Adrenal gland (tissue), 12 donors: ENCODE results near the gene SOCS3. TPM values are rescaled to one million over a fixed set of nuclear protein-coding genes. Genes with fewer than 3 reads are reported as not detected.

ENCODE experiments used
- DNase-seq, 7 donors: peaks; one replicate each; pipeline ENCODE4 v3.0.0-alpha.2; 2019 to 2020
- H3K27ac ChIP-seq, 5 donors: fragments of 200-600 bp; sonication (generic) in 4 of 5; 1 replicate in 3 of 5; 2 replicates in 2 of 5; pipeline versions ENCODE4 v1.5.1 to v1.8.0; 2016 to 2020; ENCODE audit warnings: mild to moderate bottlenecking in 1 of 5
- H3K27me3 ChIP-seq: fragments of 200-600 bp; 2 replicates; pipeline ENCODE4 v1.8.0; 2021
- H3K36me3 ChIP-seq, 2 donors: fragments of 200-600 bp; replicated peaks in 1 of 2; 1 replicate in 1 of 2; 2 replicates in 1 of 2; pipeline versions ENCODE4 v1.5.1 to v1.8.0; 2018 to 2022
- H3K4me1 ChIP-seq, 2 donors: fragments of 200-600 bp; replicated peaks in 1 of 2; 1 replicate in 1 of 2; 2 replicates in 1 of 2; pipeline versions ENCODE4 v1.5.1 to v1.8.0; 2018 to 2021
- H3K4me3 ChIP-seq, 4 donors: fragments of 200-600 bp; sonication (generic) in 3 of 4; one replicate each; pipeline ENCODE4 v1.5.1; 2016 to 2018
- H3K9me3 ChIP-seq, 3 donors: fragments of 200-600 bp; sonication (generic) in 1 of 3; replicated peaks in 1 of 3; 1 replicate in 2 of 3; 2 replicates in 1 of 3; pipeline versions ENCODE4 v1.5.1 to v1.8.0; 2016 to 2021
- CTCF ChIP-seq, 6 experiments: fragments of 450-650 bp in 4 of 6; fragments of 200-600 bp in 2 of 6; sonication (generic) in 1 of 6; IDR thresholded peaks; 1 replicate in 5 of 6; 2 replicates in 1 of 6; pipeline versions ENCODE4 v1.5.1 to v1.8.0; 2016 to 2021; ENCODE audit warnings: antibody characterized with exemption in 6 of 6, mild to moderate bottlenecking in 2 of 6, moderate library complexity in 1 of 6
- POLR2A ChIP-seq, 2 donors: fragments of 450-650 bp; IDR thresholded peaks; one replicate each; pipeline ENCODE4 v1.6.1; 2017; ENCODE audit warnings: antibody characterized with exemption in 2 of 2, mild to moderate bottlenecking in 2 of 2, moderate library complexity in 1 of 2
- WGBS, 4 donors: extraction: QIAGEN DNeasy Blood & Tissue Kit in 2 of 4; methylation state at CpG; one replicate each; pipeline versions ENCODE4 v1.1.5 to v1.1.7; 2013 to 2017; 5-methylcytosine and 5-hydroxymethylcytosine counted together
- intact Hi-C, 2 donors: fragments of 100-400 bp; cut with DNase I; formaldehyde crosslinking; loops; one replicate each; pipeline versions ENCODE4 v1.14.1 to v1.15.0; 2022 to 2023
- polyA plus RNA-seq, 3 donors: library from polyadenylated mRNA; stranded (reverse); fragments of 200-250 nt in 2 of 3; fragments of 350-450 nt in 1 of 3; fragmentation: Illumina TruSeq in 1 of 3; extraction: RNeasy Lipid Tissue Mini Kit (QIAGEN cat#74804) in 1 of 3; gene quantifications; one replicate each; pipeline ENCODE4 v1.2.3, GENCODE V29; 2013 to 2014
- total RNA-seq, 9 donors: library from RNA; depleted of rRNA in 4 of 9; stranded (reverse); fragments of >200 nt in 4 of 9; fragments of 120-200 nt in 1 of 9; fragmentation: NEBNext Ultra II Directional in 1 of 9; extraction: Animal tissue kit (Norgen Biotek cat#: 25700) in 1 of 9; gene quantifications; one replicate each; pipeline versions ENCODE4 v1.1.0 to v1.2.4, GENCODE V29; 2013 to 2023
- donor health status: healthy with polysubstance abuse.
- donor health status: Bipolar disorder and iron deficiency.
- donor health status: DM: yes; HTN: yes; CAD: no.
- donor health status: DM: no; HTN: no; CAD: no.
- donor health status: DM: no; HTN: no; CAD: no.
- donor health status: DM: yes; HTN: yes; CAD: no.

The SOCS3 gene
- total and polyA plus RNA-seq, 12 donors: 2.4 to 114 (median 39.8) TPM

GRCh38 chr17:78357177-78357586 is 2.7 kb downstream of the SOCS3 start:
- no peak for TF ChIP-seq CTCF (IDR thresholded peaks at IDR 0.05)
- no peak for TF ChIP-seq POLR2A (IDR thresholded peaks at IDR 0.05)
- intact Hi-C loops: no loop called here
- peak overlapping the region in 2 of 5 donors; percentile 94 to 95 for H3K27ac ChIP-seq
- no peaks in the 10 kb centered on the region for H3K27me3 ChIP-seq
- DNase-seq: peak in 6 of 7 donors; percentile 57 to 89 (median 78)
- 22 to 44% (median 33%) methylated on average over 2 to 7 of the region's 7 CpGs for WGBS, 4 donors
- H3K4me1 ChIP-seq: peaks cover 22 to 60% of the 10 kb centered on the region in 2 donors
- peak overlapping the region in 1 of 4 donors; percentile 96 for H3K4me3 ChIP-seq
- peaks cover 0 to 22% of the 10 kb centered on the region in 2 donors for H3K36me3 ChIP-seq
- H3K9me3 ChIP-seq: no peaks in the 10 kb centered on the region

GRCh38 chr17:78356101-78356713 is 3.7 kb downstream of the SOCS3 start:
- 43 to 52% (median 45%) methylated on average over 14 to 16 of the region's 16 CpGs for whole genome bisulfite sequencing, 4 donors
- TF ChIP-seq CTCF (IDR thresholded peaks at IDR 0.05) (no peak), POLR2A (IDR thresholded peaks at IDR 0.05) (no peak)
- no peaks in the 10 kb centered on the region for H3K27me3 ChIP-seq
- peak overlapping the region in 1 of 4 donors; percentile 96 for H3K4me3 ChIP-seq
- peaks cover 30 to 70% of the 10 kb centered on the region in 2 donors for H3K4me1 ChIP-seq
- intact Hi-C loops: no loop called here
- peak in 6 of 7 donors; percentile 50 to 81 (median 68) for DNase-seq
- peaks cover 0 to 22% of the 10 kb centered on the region in 2 donors for H3K36me3 ChIP-seq
- peak overlapping the region in 2 of 5 donors; percentile 49 to 61 for H3K27ac ChIP-seq
- no peaks in the 10 kb centered on the region for H3K9me3 ChIP-seq

DNA sequence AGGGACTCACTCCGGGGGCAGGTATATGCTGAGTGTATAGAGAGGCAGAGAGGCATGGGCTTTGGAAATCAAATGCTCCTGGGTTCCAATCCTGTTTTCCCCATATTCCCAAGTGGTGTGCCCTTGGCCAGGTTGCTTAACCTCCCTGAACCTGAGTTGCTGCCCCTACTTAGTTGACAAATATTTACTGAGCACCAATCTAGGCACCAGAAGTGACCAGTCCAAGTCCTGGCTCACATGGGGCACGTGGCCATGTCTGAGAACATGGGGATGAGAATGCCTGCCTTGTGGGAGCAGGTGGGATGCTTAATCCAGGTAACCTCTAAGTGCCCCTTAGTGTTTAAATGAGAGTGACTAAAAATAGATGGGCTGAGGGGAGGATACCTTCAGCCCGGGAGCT is 4.2 kb downstream of the SOCS3 start:
- WGBS, 4 donors: 63 to 70% (median 64%) methylated on average over 3 of the region's 3 CpGs
- H3K27ac ChIP-seq: peak overlapping the region in 2 of 5 donors; percentile 49 to 61
- no peaks in the 10 kb centered on the region for H3K27me3 ChIP-seq
- H3K4me3 ChIP-seq: peak overlapping the region in 1 of 4 donors; percentile 96
- intact Hi-C loops: no loop called here
- DNase-seq: no peak
- peaks cover 0 to 22% of the 10 kb centered on the region in 2 donors for H3K36me3 ChIP-seq
- TF ChIP-seq CTCF (IDR thresholded peaks at IDR 0.05) (no peak), POLR2A (IDR thresholded peaks at IDR 0.05) (no peak)
- peaks cover 30 to 72% of the 10 kb centered on the region in 2 donors for H3K4me1 ChIP-seq
- no peaks in the 10 kb centered on the region for H3K9me3 ChIP-seq

DNA sequence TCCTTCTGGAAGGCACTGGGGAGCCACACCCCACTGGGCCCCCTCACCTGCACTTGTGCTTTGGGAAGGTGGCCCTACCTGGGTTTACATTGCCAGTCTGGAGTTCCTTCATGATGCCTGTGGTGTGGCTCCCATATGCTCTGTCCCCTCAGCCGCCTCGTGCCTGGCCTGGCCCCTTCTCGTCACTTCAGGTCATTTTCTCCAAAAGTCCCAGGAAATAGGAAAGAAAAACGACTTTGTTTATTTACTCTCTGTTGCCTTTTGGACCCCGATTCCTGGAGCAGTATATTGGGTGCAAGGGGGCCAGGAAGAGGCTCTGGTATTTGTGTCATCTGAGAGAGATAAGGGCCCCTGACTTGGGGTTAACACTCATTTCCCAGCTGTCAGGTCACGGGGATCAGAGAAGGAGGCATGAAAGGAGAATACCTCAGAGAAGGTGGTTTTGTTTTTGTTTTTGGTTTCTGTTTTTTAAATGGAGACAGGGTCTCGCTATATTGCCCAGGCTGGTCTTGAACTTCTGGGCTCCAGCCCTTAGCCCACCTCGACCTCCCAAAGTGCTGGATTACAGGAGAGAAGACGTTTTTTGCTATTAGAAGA is 4.7 kb downstream of the SOCS3 start:
- H3K27me3 ChIP-seq: no peaks in the 10 kb centered on the region
- H3K4me1 ChIP-seq: peaks cover 26 to 69% of the 10 kb centered on the region in 2 donors
- peaks cover 0 to 22% of the 10 kb centered on the region in 2 donors for H3K36me3 ChIP-seq
- no peak for TF ChIP-seq CTCF (IDR thresholded peaks at IDR 0.05)
- TF ChIP-seq POLR2A (IDR thresholded peaks at IDR 0.05): no peak
- 63 to 75% (median 71%) methylated on average over 9 of the region's 9 CpGs for WGBS, 4 donors
- H3K9me3 ChIP-seq: no peaks in the 10 kb centered on the region
- no peak overlapping the region for H3K4me3 ChIP-seq
- DNase-seq: no peak
- H3K27ac ChIP-seq: peak overlapping the region in 2 of 5 donors; percentile 49 to 61
- intact Hi-C loops: no loop called here
